ENCODE data around the gene TTLL5. TPM values are rescaled to one million over a fixed set of nuclear protein-coding genes. Genes with fewer than 3 reads are reported as not detected.

The TTLL5 gene
- total and polyA plus RNA-seq, 2 of the 13 experiments (the other 11 are each of a cell fraction or from before 2014, with no cell fraction given): 11.8 to 18.8 TPM

DNA sequence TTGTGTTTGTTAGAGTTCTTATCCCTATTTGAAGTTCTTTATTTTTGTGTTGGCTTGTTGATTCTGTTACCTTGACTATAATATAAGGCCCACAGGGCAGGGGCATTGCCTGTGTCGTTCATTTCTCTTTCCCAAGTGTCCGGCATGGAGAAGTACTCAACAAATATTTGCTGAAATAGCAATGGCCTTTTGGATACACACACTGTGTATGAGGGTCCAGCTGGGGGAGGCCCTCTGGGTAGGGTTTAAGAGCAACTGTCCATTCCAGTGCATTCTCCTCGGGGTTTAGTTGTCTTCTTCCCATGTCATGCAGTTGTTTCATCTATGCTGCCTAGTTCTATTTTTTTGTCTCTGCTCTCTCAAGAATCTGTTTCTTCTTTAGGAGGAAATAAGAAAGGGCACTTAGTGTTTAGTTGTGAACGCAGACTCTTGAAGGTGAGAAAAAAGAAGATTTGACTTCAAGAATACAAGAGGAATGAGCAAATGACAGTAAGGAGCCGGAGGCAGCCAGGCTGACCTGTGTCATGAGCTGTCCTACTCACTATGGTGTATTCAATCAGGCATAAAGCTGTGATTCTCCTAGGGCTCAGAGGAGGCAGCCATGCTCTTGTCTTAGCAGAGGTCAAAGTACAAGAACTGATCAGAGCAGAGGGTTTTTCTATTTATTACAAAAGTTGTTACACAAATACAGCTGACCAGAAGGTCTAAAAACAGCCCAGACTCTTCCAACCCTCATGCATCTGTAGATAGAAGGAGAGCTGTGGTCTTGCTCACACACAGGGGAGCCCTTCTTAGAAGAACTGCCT, 10.6 kb upstream of the TTLL5 start (continued):
- TF ChIP-seq, protein P1, sequence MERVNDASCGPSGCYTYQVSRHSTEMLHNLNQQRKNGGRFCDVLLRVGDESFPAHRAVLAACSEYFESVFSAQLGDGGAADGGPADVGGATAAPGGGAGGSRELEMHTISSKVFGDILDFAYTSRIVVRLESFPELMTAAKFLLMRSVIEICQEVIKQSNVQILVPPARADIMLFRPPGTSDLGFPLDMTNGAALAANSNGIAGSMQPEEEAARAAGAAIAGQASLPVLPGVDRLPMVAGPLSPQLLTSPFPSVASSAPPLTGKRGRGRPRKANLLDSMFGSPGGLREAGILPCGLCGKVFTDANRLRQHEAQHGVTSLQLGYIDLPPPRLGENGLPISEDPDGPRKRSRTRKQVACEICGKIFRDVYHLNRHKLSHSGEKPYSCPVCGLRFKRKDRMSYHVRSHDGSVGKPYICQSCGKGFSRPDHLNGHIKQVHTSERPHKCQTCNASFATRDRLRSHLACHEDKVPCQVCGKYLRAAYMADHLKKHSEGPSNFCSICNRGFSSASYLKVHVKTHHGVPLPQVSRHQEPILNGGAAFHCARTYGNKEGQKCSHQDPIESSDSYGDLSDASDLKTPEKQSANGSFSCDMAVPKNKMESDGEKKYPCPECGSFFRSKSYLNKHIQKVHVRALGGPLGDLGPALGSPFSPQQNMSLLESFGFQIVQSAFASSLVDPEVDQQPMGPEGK (CRISPR knock-in tag; IDR thresholded peaks at IDR 0.05): peak; percentile 57; the same call in 1 of the 2 replicates
- TF ChIP-seq MAFF (IDR thresholded peaks at IDR 0.05; ENCODE audit: low read depth, low read length) (0 out of 2 replicates have a peak, but pooled peaks have one; percentile 20), FOSL2 (CRISPR knock-in tag; IDR thresholded peaks at IDR 0.05) (peak; percentile 33; the same call in 1 of the 2 replicates), TOE1 (CRISPR knock-in tag; IDR thresholded peaks at IDR 0.05) (no peak), SAP130 (CRISPR knock-in tag; IDR thresholded peaks at IDR 0.05; ENCODE audit: low read depth) (peak; percentile 31; the same call in 1 of the 2 replicates), RXRB (CRISPR knock-in tag; IDR thresholded peaks at IDR 0.05; ENCODE audit: borderline replicate concordance) (0 out of 2 replicates have a peak, but pooled peaks have one; percentile 41), CEBPG (CRISPR knock-in tag; IDR thresholded peaks at IDR 0.05) (peak; percentile 27; the same call in 1 of the 2 replicates), ZNF878 (CRISPR knock-in tag; IDR thresholded peaks at IDR 0.05) (no peak)

DNA sequence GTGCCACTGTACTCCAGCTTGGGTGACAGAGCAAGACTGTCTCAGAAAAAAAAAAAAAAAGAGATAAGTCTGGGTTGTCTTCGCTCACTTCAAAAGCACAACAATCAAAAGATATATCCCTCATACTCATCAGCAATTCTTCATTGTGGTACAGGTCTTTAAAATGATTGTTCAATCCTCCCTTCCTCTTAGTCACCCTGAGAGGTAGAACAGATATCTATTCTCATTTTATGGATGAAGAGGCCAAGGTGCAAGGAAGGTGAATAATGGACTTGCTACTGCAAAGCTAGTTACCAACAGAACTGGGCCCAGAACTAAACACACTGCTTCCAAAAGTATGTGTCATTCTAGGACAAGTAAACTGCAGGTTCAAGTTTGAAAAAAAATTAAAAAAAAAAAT, 7.5 kb upstream of the TTLL5 start:
- Histone ChIP-seq H3K79me2 (ENCODE audit: insufficient read depth, low read length) (peaks cover 12% of the 10 kb centered on the region), H2AFZ (ENCODE audit: low read length) (no peak overlapping the region), H3K36me3 (replicated peaks in 1 of 2; ENCODE audit: control insufficient read depth in 1 of 2, insufficient read depth in 2 of 2, low read length in 2 of 2) (peaks cover 1 to 36% of the 10 kb centered on the region in 2 experiments), H3K4me2 (ENCODE audit: low read depth, low read length) (no peak overlapping the region), H3K4me3 (replicated peaks in 1 of 3; ENCODE audit: insufficient read depth in 1 of 3, low read depth in 2 of 3, low read length in 3 of 3) (no peak overlapping the region), H3K27ac (ENCODE audit: extremely low read length, insufficient read depth, low read length) (peak overlapping the region; percentile 17), H3K9ac (ENCODE audit: insufficient read depth, low read depth, low read length) (no peak overlapping the region), H3K9me3 (ENCODE audit: low read length) (no peaks in the 10 kb centered on the region), H4K20me1 (ENCODE audit: insufficient read depth, low read length) (no peaks in the 10 kb centered on the region), H3K4me1 (ENCODE audit: insufficient read depth, low read length) (peaks cover 68% of the 10 kb centered on the region), H3K27me3 (ENCODE audit: control insufficient read depth in 1 of 2, insufficient read depth in 2 of 2, low read length in 2 of 2) (no peaks in the 10 kb centered on the region)
- intact Hi-C loops (cut with micrococcal nuclease; ENCODE audit: unreplicated experiment): no loop called here
- DNase-seq (ENCODE audit: low spot score) (no peak), ATAC-seq (no peak), FAIRE-seq (no peak)
- no TSS peak for BruUV-seq (replicated peaks)
- 93% methylated on average over 1 of the region's 1 CpG for WGBS (ENCODE audit: low lambda C conversion rate)
- POLR2A ChIA-PET: interaction anchor here (7.5 kb wide), 1 partner anchor 76 kb away, joined by 127 read pairs; the partner anchor contains the start of gene FLVCR2
- in situ Hi-C loops (cut with HindIII; ENCODE audit: extremely low pct_ligation_motif_present, low pct_unique_long_range_greater_than_20kb): loop anchor here (5.0 kb wide), 1 partner anchor 76 kb away; the partner anchor contains the start of gene FLVCR2
- CTCF ChIA-PET (ENCODE audit: low intra/inter-chr PET ratio, low total read pairs): interaction anchor here (1.2 to 5.1 kb wide), 4 partner anchors 76 to 345 kb away, joined by 3 to 123 read pairs (median 6); partner anchors contain the start of gene FLVCR2
- TF ChIP-seq, protein P2, sequence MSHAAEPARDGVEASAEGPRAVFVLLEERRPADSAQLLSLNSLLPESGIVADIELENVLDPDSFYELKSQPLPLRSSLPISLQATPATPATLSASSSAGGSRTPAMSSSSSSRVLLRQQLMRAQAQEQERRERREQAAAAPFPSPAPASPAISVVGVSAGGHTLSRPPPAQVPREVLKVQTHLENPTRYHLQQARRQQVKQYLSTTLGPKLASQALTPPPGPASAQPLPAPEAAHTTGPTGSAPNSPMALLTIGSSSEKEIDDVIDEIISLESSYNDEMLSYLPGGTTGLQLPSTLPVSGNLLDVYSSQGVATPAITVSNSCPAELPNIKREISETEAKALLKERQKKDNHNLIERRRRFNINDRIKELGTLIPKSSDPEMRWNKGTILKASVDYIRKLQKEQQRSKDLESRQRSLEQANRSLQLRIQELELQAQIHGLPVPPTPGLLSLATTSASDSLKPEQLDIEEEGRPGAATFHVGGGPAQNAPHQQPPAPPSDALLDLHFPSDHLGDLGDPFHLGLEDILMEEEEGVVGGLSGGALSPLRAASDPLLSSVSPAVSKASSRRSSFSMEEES (CRISPR knock-in tag; IDR thresholded peaks at IDR 0.05): no peak
